H1 (cell line): ENCODE measurements around the gene GXYLT1. TPM values are rescaled to one million over a fixed set of nuclear protein-coding genes. Genes with fewer than 3 reads are reported as not detected.
"Not testable (repeated sequence)": the region's sequence is repeated elsewhere in the genome, so short reads cannot be mapped to it uniquely, and the experiment has no call there.

Experiments used
- CTCF ChIA-PET: fragments of 300-600 bp; sonication (Branson Sonifier 250); formaldehyde crosslinking; loops from one replicate; lab custom pipeline; 2021; ENCODE audit not compliant: partially characterized antibody; lab: Charles Lee
- POLR2A ChIA-PET: fragments of 300-600 bp; sonication (Branson Sonifier 250); formaldehyde crosslinking; loops from one replicate; lab custom pipeline; 2021; ENCODE audit warnings: inconsistent platforms; ENCODE audit not compliant: partially characterized antibody; lab: Charles Lee
- DNase-seq, 2 experiments: peaks; one replicate each; pipeline versions ENCODE4 v3.0.0 to v3.0.0-alpha.2; 2010 to 2022; ENCODE audit warnings: low spot score in 2 of 2, low read depth in 1 of 2, mixed read lengths in 1 of 2
- FAIRE-seq: peaks from 2 replicates; lab custom pipeline; 2011; peaks lifted over from hg19 to GRCh38; lab: Jason Lieb, UNC
- H2AFZ ChIP-seq: 2 replicates; pipeline ENCODE4 v1.8.1; 2012; ENCODE audit warnings: low read length, inconsistent platforms
- H2AK5ac ChIP-seq: 2 replicates; pipeline ENCODE4 v1.6.1; 2013; ENCODE audit warnings: low read depth, low read length
- H2BK120ac ChIP-seq: replicated peaks from 2 replicates; pipeline ENCODE3; 2013; ENCODE audit warnings: low read depth, low read length, inconsistent platforms
- H2BK12ac ChIP-seq: 2 replicates; pipeline ENCODE4 v1.6.1; 2013; ENCODE audit warnings: low read depth, low read length
- H2BK15ac ChIP-seq: 2 replicates; pipeline ENCODE4 v1.6.1; 2013; ENCODE audit warnings: low read length
- H2BK20ac ChIP-seq: 2 replicates; pipeline ENCODE4 v1.6.1; 2013; ENCODE audit warnings: low read length
- H2BK5ac ChIP-seq: 2 replicates; pipeline ENCODE4 v1.6.1; 2013; ENCODE audit warnings: low read depth, low read length
- H3K14ac ChIP-seq: 2 replicates; pipeline ENCODE4 v1.6.1; 2013; ENCODE audit warnings: inconsistent platforms; ENCODE audit not compliant: insufficient read length
- H3K18ac ChIP-seq: 2 replicates; pipeline ENCODE4 v1.6.1; 2013; ENCODE audit warnings: low read length; ENCODE audit errors: extremely low read depth
- H3K23ac ChIP-seq: 2 replicates; pipeline ENCODE4 v1.6.1; 2013; ENCODE audit warnings: inconsistent platforms; ENCODE audit not compliant: insufficient read length
- H3K23me2 ChIP-seq: 2 replicates; pipeline ENCODE4 v1.6.1; 2013; ENCODE audit warnings: low read depth, low read length
- H3K27ac ChIP-seq: 2 replicates; pipeline ENCODE4 v1.6.1; 2011; ENCODE audit warnings: low read depth, low read length, inconsistent platforms
- H3K27me3 ChIP-seq, 4 experiments: replicated peaks in 1 of 4; 1 replicate in 1 of 4; 2 replicates in 3 of 4; pipeline versions ENCODE4 v1.6.1 to v1.8.1; 2011 to 2013; ENCODE audit warnings: low read length in 3 of 4, mild to moderate bottlenecking in 3 of 4, inconsistent platforms in 2 of 4, mixed read lengths in 2 of 4, moderate library complexity in 1 of 4; ENCODE audit not compliant: control insufficient read depth in 3 of 4, insufficient read depth in 3 of 4; ENCODE audit errors: extremely low read depth in 1 of 4
- H3K36me3 ChIP-seq, 4 experiments: 2 replicates each; pipeline versions ENCODE4 v1.6.1 to v1.8.1; 2011 to 2013; ENCODE audit warnings: mild to moderate bottlenecking in 4 of 4, low read length in 3 of 4, moderate library complexity in 2 of 4, control low read depth in 1 of 4, inconsistent platforms in 1 of 4; ENCODE audit not compliant: insufficient read depth in 4 of 4, control insufficient read depth in 2 of 4
- H3K4ac ChIP-seq: replicated peaks from 2 replicates; pipeline ENCODE3; 2013; ENCODE audit warnings: low read length, low read depth, mixed read lengths, inconsistent platforms; ENCODE audit not compliant: insufficient read length
- H3K4me1 ChIP-seq, 4 experiments: replicated peaks in 1 of 4; 1 replicate in 1 of 4; 2 replicates in 3 of 4; pipeline versions ENCODE4 v1.6.1 to v1.8.1; 2011 to 2013; ENCODE audit warnings: low read length in 3 of 4, inconsistent platforms in 2 of 4, mixed read lengths in 1 of 4; ENCODE audit not compliant: insufficient read depth in 4 of 4, control insufficient read depth in 3 of 4
- H3K4me2 ChIP-seq, 2 experiments: 2 replicates each; pipeline versions ENCODE4 v1.6.1 to v1.8.1; 2011 to 2013; ENCODE audit warnings: low read depth in 2 of 2, low read length in 2 of 2, control low read depth in 1 of 2, inconsistent platforms in 1 of 2, mild to moderate bottlenecking in 1 of 2; ENCODE audit not compliant: insufficient read depth in 1 of 2
- H3K4me3 ChIP-seq, 4 experiments: fragments of 200-600, 300-600 bp in 1 of 4; sonication (generic), shearing (Covaris generic), sonication (Bioruptor Twin) in 1 of 4; 2 replicates each; pipeline versions ENCODE4 v1.5.1 to v1.8.1; 2011 to 2016; ENCODE audit warnings: low read length in 4 of 4, low read depth in 3 of 4, control low read depth in 2 of 4, inconsistent platforms in 2 of 4, mild to moderate bottlenecking in 2 of 4, mixed read lengths in 1 of 4, moderate library complexity in 1 of 4; ENCODE audit not compliant: insufficient read depth in 2 of 4; ENCODE audit errors: extremely low read depth in 1 of 4
- H3K56ac ChIP-seq: replicated peaks from 2 replicates; pipeline ENCODE3; 2013; ENCODE audit warnings: low read depth, mild to moderate bottlenecking, mixed read lengths, low read length, inconsistent platforms; ENCODE audit not compliant: insufficient read length
- H3K79me1 ChIP-seq: 2 replicates; pipeline ENCODE4 v1.6.1; 2013; ENCODE audit warnings: low read depth, low read length, control low read depth
- H3K79me2 ChIP-seq, 2 experiments: 2 replicates each; pipeline versions ENCODE4 v1.6.1 to v1.8.1; 2012 to 2013; ENCODE audit warnings: low read length in 2 of 2, mild to moderate bottlenecking in 2 of 2, inconsistent platforms in 1 of 2; ENCODE audit not compliant: insufficient read depth in 2 of 2, control insufficient read depth in 1 of 2
- H3K9ac ChIP-seq, 4 experiments: replicated peaks in 1 of 4; 1 replicate in 1 of 4; 2 replicates in 3 of 4; pipeline versions ENCODE4 v1.6.1 to v1.8.1; 2011 to 2013; ENCODE audit warnings: low read depth in 3 of 4, low read length in 3 of 4, control low read depth in 2 of 4, mild to moderate bottlenecking in 2 of 4, moderate library complexity in 2 of 4, inconsistent platforms in 1 of 4; ENCODE audit errors: extremely low read depth in 1 of 4
- H3K9me3 ChIP-seq, 2 experiments: 2 replicates each; pipeline versions ENCODE4 v1.6.1 to v1.8.1; 2012 to 2013; ENCODE audit warnings: mild to moderate bottlenecking in 2 of 2, moderate library complexity in 2 of 2, control low read depth in 1 of 2, inconsistent platforms in 1 of 2, low read depth in 1 of 2, low read length in 1 of 2, mixed read lengths in 1 of 2; ENCODE audit not compliant: insufficient read depth in 2 of 2
- H4K20me1 ChIP-seq, 2 experiments: replicated peaks in 1 of 2; 2 replicates each; pipeline versions ENCODE3 to v1.8.1; 2011 to 2013; ENCODE audit warnings: inconsistent platforms in 2 of 2, low read length in 2 of 2, mild to moderate bottlenecking in 1 of 2; ENCODE audit not compliant: insufficient read depth in 2 of 2, control insufficient read depth in 1 of 2
- H4K5ac ChIP-seq: 2 replicates; pipeline ENCODE4 v1.6.1; 2013; ENCODE audit warnings: low read length, low read depth, mixed read lengths, inconsistent platforms; ENCODE audit not compliant: insufficient read length
- H4K8ac ChIP-seq: 2 replicates; pipeline ENCODE4 v1.8.0; 2013; ENCODE audit warnings: mild to moderate bottlenecking, moderate library complexity, low read length, inconsistent platforms; ENCODE audit not compliant: insufficient read depth; ENCODE audit errors: extremely low read depth
- H4K91ac ChIP-seq: replicated peaks from 2 replicates; pipeline ENCODE3; 2013; ENCODE audit warnings: low read length, mixed read lengths, inconsistent platforms; ENCODE audit not compliant: insufficient read length
- WGBS, 2 experiments: shearing (Covaris generic) in 1 of 2; methylation state at CpG; one replicate each; pipeline versions ENCODE4 v1.1.6 to v1.1.7; 2013 to 2015; ENCODE audit warnings: low lambda C conversion rate in 2 of 2, mixed read lengths in 2 of 2, inconsistent platforms in 1 of 2, low coverage in 1 of 2, missing lambda C conversion rate in 1 of 2; ENCODE audit not compliant: insufficient replicate concordance in 2 of 2, insufficient coverage in 1 of 2, insufficient read length in 1 of 2; ENCODE audit errors: extremely low coverage in 1 of 2, missing lambda C conversion rate in 1 of 2; 5-methylcytosine and 5-hydroxymethylcytosine counted together
- polyA plus RNA-seq, 7 experiments: library from polyadenylated mRNA; depleted of rRNA in 3 of 7; stranded (reverse) in 5 of 7; unstranded in 2 of 7; fragments of >200 nt in 5 of 7; fragments of 200-250 nt in 2 of 7; gene quantifications; 1 replicate in 5 of 7; 2 replicates in 1 of 7; 4 replicates in 1 of 7; pipeline versions ENCODE4 v1.2.1 to v1.2.3, GENCODE V29; 2011 to 2013; ENCODE audit warnings: missing spikeins in 2 of 7, mixed read lengths in 2 of 7
- total RNA-seq: library from RNA; stranded (reverse); fragmentation: NEBNext Ultra II Directional; extraction: Animal tissue kit (Norgen Biotek cat#: 25700); gene quantifications from 2 replicates; pipeline ENCODE4 v1.2.1, GENCODE V29; 2021

Gene GXYLT1
- total and polyA plus RNA-seq, 2 of the 8 experiments (the other 6 are each of a cell fraction or from before 2014, with no cell fraction given) = 3.1 to 10.7 TPM

GRCh38 chr12:42188275-42188674, 43.6 kb upstream of the GXYLT1 start:
- H3K9ac ChIP-seq, H3K79me1 ChIP-seq, H3K27ac ChIP-seq, H3K4me3 ChIP-seq, H4K8ac ChIP-seq, H3K56ac ChIP-seq, H2BK12ac ChIP-seq, H3K18ac ChIP-seq, H4K20me1 ChIP-seq, H2AFZ ChIP-seq, CTCF ChIA-PET, H2AK5ac ChIP-seq, H3K4ac ChIP-seq, H4K91ac ChIP-seq, H3K9me3 ChIP-seq, DNase-seq, H2BK20ac ChIP-seq, H3K4me1 ChIP-seq, H3K23me2 ChIP-seq, H2BK5ac ChIP-seq, H3K14ac ChIP-seq, H3K79me2 ChIP-seq, POLR2A ChIA-PET, FAIRE-seq, H2BK15ac ChIP-seq, H3K27me3 ChIP-seq, H3K4me2 ChIP-seq, H2BK120ac ChIP-seq, H3K36me3 ChIP-seq, H4K5ac ChIP-seq, H3K23ac ChIP-seq: not testable (repeated sequence)
- WGBS, 2 experiments = 93% methylated on average over 3 of the region's 3 CpGs; no CpG with 5 or more reads in 1 of the 2 experiments
